GM12874 (cell line): ENCODE results near the gene CD34.

ENCODE experiments used
- TF ChIP-seq, protein P1 (sequence below): IDR thresholded peaks from 2 replicates; pipeline ENCODE4 v1.5.1; 2011; ENCODE audit warnings: low read depth, mild to moderate bottlenecking, control low read depth, low read length, moderate library complexity; ENCODE audit not compliant: insufficient read depth

Gene CD34

DNA sequence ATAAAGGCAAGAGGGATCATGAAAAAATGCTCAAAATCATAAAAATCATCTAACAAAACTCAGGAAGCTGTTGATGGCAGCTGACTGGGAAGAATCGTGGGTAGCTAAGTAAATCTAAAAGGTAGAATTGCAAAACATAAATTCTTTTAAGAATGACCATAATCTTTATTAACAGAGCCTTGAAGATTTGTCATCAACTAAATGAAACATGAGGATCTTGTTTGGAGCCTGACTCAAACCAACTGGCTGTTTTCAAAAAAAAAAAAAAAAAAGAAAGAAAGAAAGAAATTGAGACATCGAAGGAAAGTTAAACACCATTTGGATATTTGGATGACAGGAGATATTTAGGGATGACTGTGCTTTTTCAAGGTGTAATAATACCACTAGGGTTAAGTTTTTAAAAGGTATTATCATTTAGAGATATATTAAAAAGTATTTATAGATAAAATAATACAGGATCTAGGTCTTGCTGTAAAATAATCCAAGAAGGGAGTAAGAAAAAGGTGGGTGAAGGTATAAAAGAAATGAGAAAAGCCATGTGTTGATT lies 48.6 kb downstream of the CD34 start:
- TF ChIP-seq, protein P1, sequence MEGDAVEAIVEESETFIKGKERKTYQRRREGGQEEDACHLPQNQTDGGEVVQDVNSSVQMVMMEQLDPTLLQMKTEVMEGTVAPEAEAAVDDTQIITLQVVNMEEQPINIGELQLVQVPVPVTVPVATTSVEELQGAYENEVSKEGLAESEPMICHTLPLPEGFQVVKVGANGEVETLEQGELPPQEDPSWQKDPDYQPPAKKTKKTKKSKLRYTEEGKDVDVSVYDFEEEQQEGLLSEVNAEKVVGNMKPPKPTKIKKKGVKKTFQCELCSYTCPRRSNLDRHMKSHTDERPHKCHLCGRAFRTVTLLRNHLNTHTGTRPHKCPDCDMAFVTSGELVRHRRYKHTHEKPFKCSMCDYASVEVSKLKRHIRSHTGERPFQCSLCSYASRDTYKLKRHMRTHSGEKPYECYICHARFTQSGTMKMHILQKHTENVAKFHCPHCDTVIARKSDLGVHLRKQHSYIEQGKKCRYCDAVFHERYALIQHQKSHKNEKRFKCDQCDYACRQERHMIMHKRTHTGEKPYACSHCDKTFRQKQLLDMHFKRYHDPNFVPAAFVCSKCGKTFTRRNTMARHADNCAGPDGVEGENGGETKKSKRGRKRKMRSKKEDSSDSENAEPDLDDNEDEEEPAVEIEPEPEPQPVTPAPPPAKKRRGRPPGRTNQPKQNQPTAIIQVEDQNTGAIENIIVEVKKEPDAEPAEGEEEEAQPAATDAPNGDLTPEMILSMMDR, result no peak

DNA sequence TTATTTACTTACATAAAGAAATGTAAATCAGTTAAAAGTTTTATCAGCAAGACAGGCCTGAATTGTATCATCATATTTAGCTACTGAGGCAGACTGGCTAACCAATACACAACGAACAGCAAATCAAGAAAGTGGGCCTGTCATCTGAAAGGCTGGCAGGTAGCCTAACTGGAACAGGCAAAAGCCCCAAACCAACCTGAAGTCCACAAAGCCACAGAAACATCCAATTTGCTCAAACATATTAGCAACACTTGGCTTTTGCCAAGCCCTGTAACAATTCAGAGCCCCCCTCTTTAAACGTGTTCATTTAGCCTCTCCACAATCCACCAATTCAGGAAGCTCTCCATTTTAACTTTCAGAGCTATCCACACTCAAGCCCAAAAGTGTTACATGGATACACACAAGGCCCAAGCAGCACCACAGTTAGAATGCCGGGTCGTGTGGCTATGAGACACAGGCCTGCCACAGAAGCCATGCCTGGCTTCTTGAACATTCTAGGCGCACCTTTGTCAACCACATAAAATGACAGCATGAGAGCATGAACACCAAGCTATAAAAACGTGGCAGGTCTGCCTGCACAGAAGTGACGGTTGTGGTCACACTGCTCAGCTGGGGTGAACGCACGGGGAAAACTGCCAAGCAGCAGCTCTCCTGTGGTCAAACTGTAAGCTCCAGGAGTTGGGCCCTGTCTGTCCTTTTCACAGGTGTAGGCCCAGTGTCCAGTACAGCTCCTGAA lies 49.3 kb downstream of the CD34 start:
- TF ChIP-seq, protein P1, result no peak

DNA sequence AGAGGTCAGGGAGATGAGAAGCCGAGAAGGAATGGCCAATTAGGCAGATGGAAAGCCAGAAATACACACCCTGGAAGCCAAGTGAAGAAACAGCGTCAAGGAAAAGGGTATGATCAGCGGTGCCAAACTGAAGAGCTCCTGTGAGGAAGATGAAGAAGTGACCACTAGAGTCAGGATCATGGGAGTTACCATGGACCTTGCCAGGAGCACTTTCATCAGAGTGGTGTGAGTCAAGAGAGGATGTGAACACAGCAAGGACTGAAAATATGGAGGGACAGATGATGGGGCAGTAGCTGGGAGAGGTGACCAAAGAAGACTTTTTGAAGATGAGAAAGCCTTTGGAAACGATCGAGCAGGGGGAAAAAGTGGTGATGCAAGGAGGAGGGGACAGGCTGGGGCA lies 50.4 kb downstream of the CD34 start:
- TF ChIP-seq, protein P1, result no peak

DNA sequence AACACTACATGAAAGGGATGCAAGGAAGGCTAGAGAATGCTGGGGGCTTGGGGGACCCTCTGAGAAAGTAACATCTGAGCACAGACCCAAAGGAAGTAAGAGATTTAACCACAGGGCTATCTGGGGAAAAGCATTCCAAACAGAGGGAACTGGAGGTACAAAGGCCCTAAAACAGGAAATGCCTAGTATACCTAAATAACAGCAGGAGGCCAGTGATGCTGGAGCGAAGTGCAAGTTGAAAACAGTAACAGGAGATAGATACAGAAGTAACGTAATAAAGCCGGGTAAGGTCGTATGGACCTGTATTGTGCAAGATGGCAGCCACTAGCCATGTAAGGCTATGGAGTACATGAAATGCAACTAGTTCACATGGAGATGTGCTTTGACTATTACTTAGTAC lies 52.1 kb downstream of the CD34 start:
- TF ChIP-seq, protein P1, result no peak

DNA sequence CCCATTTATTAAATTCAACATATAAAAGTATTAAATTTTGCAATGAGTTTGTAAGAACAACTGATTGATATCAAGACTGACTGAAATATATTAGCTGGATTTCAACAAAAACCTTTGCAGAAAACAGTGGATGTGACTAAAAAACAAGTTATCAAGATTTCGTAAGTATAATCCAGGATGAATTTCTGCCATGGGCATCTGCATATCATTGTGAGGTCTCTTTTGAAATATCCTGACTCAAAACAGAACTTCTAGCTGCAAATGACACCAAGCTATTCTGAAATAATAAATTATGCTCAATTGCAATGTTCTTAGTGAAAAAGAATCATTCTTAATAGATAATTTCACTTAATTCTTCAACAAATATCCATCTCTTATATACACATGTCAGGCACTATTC lies 52.6 kb downstream of the CD34 start:
- TF ChIP-seq, protein P1, result no peak

DNA sequence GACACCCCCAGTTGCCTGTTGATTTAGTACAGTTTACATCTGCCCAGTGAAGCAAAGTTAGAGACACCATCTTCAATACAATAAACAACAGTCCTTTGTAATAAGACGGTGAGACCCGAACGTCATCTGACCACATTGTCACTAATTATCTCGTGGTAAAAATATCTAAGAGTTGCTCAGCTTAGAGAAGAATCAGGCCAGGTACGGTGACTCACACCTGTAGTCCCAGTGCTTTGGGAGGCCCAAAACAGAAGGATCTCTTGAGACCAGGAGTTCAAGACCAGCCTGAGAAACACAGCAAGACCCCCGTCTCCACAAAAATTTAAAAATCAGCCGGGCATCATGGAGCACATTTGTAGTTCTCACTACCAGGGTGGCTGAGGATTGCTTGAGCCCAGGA lies 53.5 kb downstream of the CD34 start:
- TF ChIP-seq, protein P1, result no peak

DNA sequence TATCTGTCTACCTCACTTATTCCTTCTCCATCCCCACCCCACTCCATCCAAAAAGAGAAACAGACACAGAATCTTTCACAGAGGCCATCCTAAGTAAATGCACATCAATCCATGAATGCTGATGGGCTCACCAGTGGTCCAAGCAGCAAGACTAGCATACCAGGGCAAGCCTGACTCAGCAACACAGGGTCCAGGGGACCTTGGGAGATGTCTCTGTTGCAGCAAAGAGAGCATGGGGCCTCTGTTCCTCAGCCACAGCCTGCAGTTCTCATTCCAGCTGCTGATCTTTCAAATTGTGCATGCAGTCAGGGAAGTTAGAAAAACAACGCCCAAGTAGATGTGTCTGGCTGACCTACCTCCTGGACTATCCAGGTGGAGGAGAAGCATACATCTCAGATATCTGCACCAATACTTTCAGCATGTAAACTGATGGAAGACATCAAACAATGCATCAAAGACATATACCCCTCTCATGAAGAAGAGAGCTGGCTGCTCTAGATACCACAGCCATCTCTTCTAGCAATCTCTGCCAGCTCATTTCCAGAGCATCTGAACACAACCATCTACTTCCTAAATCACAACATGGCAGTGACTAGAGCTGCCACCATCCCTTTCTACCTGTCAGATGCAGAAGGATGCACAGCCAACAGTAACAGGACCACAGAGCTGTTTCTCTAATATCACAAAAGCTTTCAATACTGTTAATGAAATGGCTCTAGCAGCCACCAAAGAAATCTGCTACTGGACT lies 54.5 kb downstream of the CD34 start:
- TF ChIP-seq, protein P1, result no peak
